Hepatocyte (in vitro differentiated cells): ENCODE measurements around the gene RASAL2.

Experiments used
- CTCF ChIP-seq: fragments of 200-600 bp; sonication (generic); IDR thresholded peaks from 2 replicates; pipeline ENCODE4 v1.5.1; 2016; ENCODE audit warnings: antibody characterized with exemption, mild to moderate bottlenecking; ENCODE audit not compliant: poor library complexity
- EZH2 ChIP-seq: fragments of 200-600 bp; sonication (generic); IDR thresholded peaks from 2 replicates; pipeline ENCODE4 v1.6.1; 2016; ENCODE audit warnings: antibody characterized with exemption, mild to moderate bottlenecking, borderline replicate concordance
- EZH2phosphoT487 ChIP-seq: fragments of 200-600 bp; sonication (generic); IDR thresholded peaks from one replicate; pipeline ENCODE4 v1.6.1; 2018; ENCODE audit warnings: antibody characterized with exemption, mild to moderate bottlenecking, low read depth, moderate library complexity; ENCODE audit not compliant: unreplicated experiment, severe bottlenecking

GRCh38 chr1:178510155-178510554 is 416.3 kb downstream of the RASAL2 start:
- TF ChIP-seq EZH2phosphoT487 = no peak
- TF ChIP-seq CTCF = no peak
- TF ChIP-seq EZH2 = no peak
